H1 (cell line): ENCODE results near the gene TJP2. TPM values are rescaled to one million over a fixed set of nuclear protein-coding genes. Genes with fewer than 3 reads are reported as not detected.

Source experiments
- CTCF ChIA-PET: fragments of 300-600 bp; sonication (Branson Sonifier 250); formaldehyde crosslinking; loops from one replicate; lab custom pipeline; 2021; ENCODE audit not compliant: partially characterized antibody; lab: Charles Lee
- POLR2A ChIA-PET: fragments of 300-600 bp; sonication (Branson Sonifier 250); formaldehyde crosslinking; loops from one replicate; lab custom pipeline; 2021; ENCODE audit warnings: inconsistent platforms; ENCODE audit not compliant: partially characterized antibody; lab: Charles Lee
- DNase-seq, 2 experiments: peaks; one replicate each; pipeline versions ENCODE4 v3.0.0 to v3.0.0-alpha.2; 2010 to 2022; ENCODE audit warnings: low spot score in 2 of 2, low read depth in 1 of 2, mixed read lengths in 1 of 2
- FAIRE-seq: peaks from 2 replicates; lab custom pipeline; 2011; peaks lifted over from hg19 to GRCh38; lab: Jason Lieb, UNC
- H2AFZ ChIP-seq: 2 replicates; pipeline ENCODE4 v1.8.1; 2012; ENCODE audit warnings: low read length, inconsistent platforms
- H2AK5ac ChIP-seq: 2 replicates; pipeline ENCODE4 v1.6.1; 2013; ENCODE audit warnings: low read depth, low read length
- H2BK120ac ChIP-seq: replicated peaks from 2 replicates; pipeline ENCODE3; 2013; ENCODE audit warnings: low read depth, low read length, inconsistent platforms
- H2BK12ac ChIP-seq: 2 replicates; pipeline ENCODE4 v1.6.1; 2013; ENCODE audit warnings: low read depth, low read length
- H2BK15ac ChIP-seq: 2 replicates; pipeline ENCODE4 v1.6.1; 2013; ENCODE audit warnings: low read length
- H2BK20ac ChIP-seq: 2 replicates; pipeline ENCODE4 v1.6.1; 2013; ENCODE audit warnings: low read length
- H2BK5ac ChIP-seq: 2 replicates; pipeline ENCODE4 v1.6.1; 2013; ENCODE audit warnings: low read depth, low read length
- H3K14ac ChIP-seq: 2 replicates; pipeline ENCODE4 v1.6.1; 2013; ENCODE audit warnings: inconsistent platforms; ENCODE audit not compliant: insufficient read length
- H3K18ac ChIP-seq: 2 replicates; pipeline ENCODE4 v1.6.1; 2013; ENCODE audit warnings: low read length; ENCODE audit errors: extremely low read depth
- H3K23ac ChIP-seq: 2 replicates; pipeline ENCODE4 v1.6.1; 2013; ENCODE audit warnings: inconsistent platforms; ENCODE audit not compliant: insufficient read length
- H3K23me2 ChIP-seq: 2 replicates; pipeline ENCODE4 v1.6.1; 2013; ENCODE audit warnings: low read depth, low read length
- H3K27ac ChIP-seq: 2 replicates; pipeline ENCODE4 v1.6.1; 2011; ENCODE audit warnings: low read depth, low read length, inconsistent platforms
- H3K27me3 ChIP-seq, 4 experiments: replicated peaks in 1 of 4; 1 replicate in 1 of 4; 2 replicates in 3 of 4; pipeline versions ENCODE4 v1.6.1 to v1.8.1; 2011 to 2013; ENCODE audit warnings: low read length in 3 of 4, mild to moderate bottlenecking in 3 of 4, inconsistent platforms in 2 of 4, mixed read lengths in 2 of 4, moderate library complexity in 1 of 4; ENCODE audit not compliant: control insufficient read depth in 3 of 4, insufficient read depth in 3 of 4; ENCODE audit errors: extremely low read depth in 1 of 4
- H3K36me3 ChIP-seq, 4 experiments: 2 replicates each; pipeline versions ENCODE4 v1.6.1 to v1.8.1; 2011 to 2013; ENCODE audit warnings: mild to moderate bottlenecking in 4 of 4, low read length in 3 of 4, moderate library complexity in 2 of 4, control low read depth in 1 of 4, inconsistent platforms in 1 of 4; ENCODE audit not compliant: insufficient read depth in 4 of 4, control insufficient read depth in 2 of 4
- H3K4ac ChIP-seq: replicated peaks from 2 replicates; pipeline ENCODE3; 2013; ENCODE audit warnings: low read length, low read depth, mixed read lengths, inconsistent platforms; ENCODE audit not compliant: insufficient read length
- H3K4me1 ChIP-seq, 4 experiments: replicated peaks in 1 of 4; 1 replicate in 1 of 4; 2 replicates in 3 of 4; pipeline versions ENCODE4 v1.6.1 to v1.8.1; 2011 to 2013; ENCODE audit warnings: low read length in 3 of 4, inconsistent platforms in 2 of 4, mixed read lengths in 1 of 4; ENCODE audit not compliant: insufficient read depth in 4 of 4, control insufficient read depth in 3 of 4
- H3K4me2 ChIP-seq, 2 experiments: 2 replicates each; pipeline versions ENCODE4 v1.6.1 to v1.8.1; 2011 to 2013; ENCODE audit warnings: low read depth in 2 of 2, low read length in 2 of 2, control low read depth in 1 of 2, inconsistent platforms in 1 of 2, mild to moderate bottlenecking in 1 of 2; ENCODE audit not compliant: insufficient read depth in 1 of 2
- H3K4me3 ChIP-seq, 4 experiments: fragments of 200-600, 300-600 bp in 1 of 4; sonication (generic), shearing (Covaris generic), sonication (Bioruptor Twin) in 1 of 4; 2 replicates each; pipeline versions ENCODE4 v1.5.1 to v1.8.1; 2011 to 2016; ENCODE audit warnings: low read length in 4 of 4, low read depth in 3 of 4, control low read depth in 2 of 4, inconsistent platforms in 2 of 4, mild to moderate bottlenecking in 2 of 4, mixed read lengths in 1 of 4, moderate library complexity in 1 of 4; ENCODE audit not compliant: insufficient read depth in 2 of 4; ENCODE audit errors: extremely low read depth in 1 of 4
- H3K56ac ChIP-seq: replicated peaks from 2 replicates; pipeline ENCODE3; 2013; ENCODE audit warnings: low read depth, mild to moderate bottlenecking, mixed read lengths, low read length, inconsistent platforms; ENCODE audit not compliant: insufficient read length
- H3K79me1 ChIP-seq: 2 replicates; pipeline ENCODE4 v1.6.1; 2013; ENCODE audit warnings: low read depth, low read length, control low read depth
- H3K79me2 ChIP-seq, 2 experiments: 2 replicates each; pipeline versions ENCODE4 v1.6.1 to v1.8.1; 2012 to 2013; ENCODE audit warnings: low read length in 2 of 2, mild to moderate bottlenecking in 2 of 2, inconsistent platforms in 1 of 2; ENCODE audit not compliant: insufficient read depth in 2 of 2, control insufficient read depth in 1 of 2
- H3K9ac ChIP-seq, 4 experiments: replicated peaks in 1 of 4; 1 replicate in 1 of 4; 2 replicates in 3 of 4; pipeline versions ENCODE4 v1.6.1 to v1.8.1; 2011 to 2013; ENCODE audit warnings: low read depth in 3 of 4, low read length in 3 of 4, control low read depth in 2 of 4, mild to moderate bottlenecking in 2 of 4, moderate library complexity in 2 of 4, inconsistent platforms in 1 of 4; ENCODE audit errors: extremely low read depth in 1 of 4
- H3K9me3 ChIP-seq, 2 experiments: 2 replicates each; pipeline versions ENCODE4 v1.6.1 to v1.8.1; 2012 to 2013; ENCODE audit warnings: mild to moderate bottlenecking in 2 of 2, moderate library complexity in 2 of 2, control low read depth in 1 of 2, inconsistent platforms in 1 of 2, low read depth in 1 of 2, low read length in 1 of 2, mixed read lengths in 1 of 2; ENCODE audit not compliant: insufficient read depth in 2 of 2
- H4K20me1 ChIP-seq, 2 experiments: replicated peaks in 1 of 2; 2 replicates each; pipeline versions ENCODE3 to v1.8.1; 2011 to 2013; ENCODE audit warnings: inconsistent platforms in 2 of 2, low read length in 2 of 2, mild to moderate bottlenecking in 1 of 2; ENCODE audit not compliant: insufficient read depth in 2 of 2, control insufficient read depth in 1 of 2
- H4K5ac ChIP-seq: 2 replicates; pipeline ENCODE4 v1.6.1; 2013; ENCODE audit warnings: low read length, low read depth, mixed read lengths, inconsistent platforms; ENCODE audit not compliant: insufficient read length
- H4K8ac ChIP-seq: 2 replicates; pipeline ENCODE4 v1.8.0; 2013; ENCODE audit warnings: mild to moderate bottlenecking, moderate library complexity, low read length, inconsistent platforms; ENCODE audit not compliant: insufficient read depth; ENCODE audit errors: extremely low read depth
- H4K91ac ChIP-seq: replicated peaks from 2 replicates; pipeline ENCODE3; 2013; ENCODE audit warnings: low read length, mixed read lengths, inconsistent platforms; ENCODE audit not compliant: insufficient read length
- YY1 ChIP-seq: IDR thresholded peaks from 2 replicates; pipeline ENCODE4 v1.6.1; 2011; ENCODE audit warnings: low read depth, mild to moderate bottlenecking, low read length
- WGBS, 2 experiments: shearing (Covaris generic) in 1 of 2; methylation state at CpG; one replicate each; pipeline versions ENCODE4 v1.1.6 to v1.1.7; 2013 to 2015; ENCODE audit warnings: low lambda C conversion rate in 2 of 2, mixed read lengths in 2 of 2, inconsistent platforms in 1 of 2, low coverage in 1 of 2, missing lambda C conversion rate in 1 of 2; ENCODE audit not compliant: insufficient replicate concordance in 2 of 2, insufficient coverage in 1 of 2, insufficient read length in 1 of 2; ENCODE audit errors: extremely low coverage in 1 of 2, missing lambda C conversion rate in 1 of 2; 5-methylcytosine and 5-hydroxymethylcytosine counted together
- polyA plus RNA-seq, 7 experiments: library from polyadenylated mRNA; depleted of rRNA in 3 of 7; stranded (reverse) in 5 of 7; unstranded in 2 of 7; fragments of >200 nt in 5 of 7; fragments of 200-250 nt in 2 of 7; gene quantifications; 1 replicate in 5 of 7; 2 replicates in 1 of 7; 4 replicates in 1 of 7; pipeline versions ENCODE4 v1.2.1 to v1.2.3, GENCODE V29; 2011 to 2013; ENCODE audit warnings: missing spikeins in 2 of 7, mixed read lengths in 2 of 7
- total RNA-seq: library from RNA; stranded (reverse); fragmentation: NEBNext Ultra II Directional; extraction: Animal tissue kit (Norgen Biotek cat#: 25700); gene quantifications from 2 replicates; pipeline ENCODE4 v1.2.1, GENCODE V29; 2021

TJP2 gene
- total and polyA plus RNA-seq, 2 of the 8 experiments (the other 6 are each of a cell fraction or from before 2014, with no cell fraction given), result 54.9 to 137 TPM

- Histone ChIP-seq H2BK12ac (no peak overlapping the region), H2AFZ (no peak overlapping the region), H3K23me2 (no peaks in the 10 kb centered on the region), H3K56ac (no peak overlapping the region), H3K4me2 (no peak overlapping the region), H3K14ac (no peak overlapping the region), H4K8ac (no peak overlapping the region), H2BK20ac (no peak overlapping the region), H3K4me1 (peaks cover 0 to 5% (median 0%) of the 10 kb centered on the region in 4 experiments; a peak in 1 of 7 replicates), H2BK120ac (no peak overlapping the region), H3K4me3 (no peak overlapping the region), H4K20me1 (peaks cover 2% of the 10 kb centered on the region in 2 experiments), H3K9me3 (no peaks in the 10 kb centered on the region), H3K9ac (no peak overlapping the region), H3K23ac (no peak overlapping the region), H3K4ac (no peak overlapping the region), H3K79me2 (peaks cover 3 to 79% of the 10 kb centered on the region in 2 experiments; a peak in 3 of 4 replicates), H3K18ac (no peak overlapping the region), H4K91ac (no peak overlapping the region), H3K27ac (no peak overlapping the region), H3K27me3 (no peaks in the 10 kb centered on the region), H4K5ac (no peak overlapping the region), H3K36me3 (no peaks in the 10 kb centered on the region), H2AK5ac (no peak overlapping the region), H2BK5ac (no peak overlapping the region), H3K79me1 (peaks cover 6% of the 10 kb centered on the region), H2BK15ac (no peak overlapping the region)
- DNase-seq (no peak), FAIRE-seq (no peak)
- WGBS, 2 experiments, result 100% methylated on average over 2 of the region's 2 CpGs; no CpG with 5 or more reads in 1 of the 2 experiments
- ChIA-PET CTCF (interaction anchor here (1.2 to 4.1 kb wide), 4 partner anchors 10 to 30 kb away, joined by 3 to 24 read pairs (median 8); no protein-coding TSS in a partner anchor), POLR2A (no interaction called here)
- TF ChIP-seq YY1, result no peak
Measured at GRCh38 chr9:69188975-69189374, 14.9 kb downstream of the TJP2 start.
